Measurements from ENCODE around the gene RTN4IP1. TPM values are rescaled to one million over a fixed set of nuclear protein-coding genes. Genes with fewer than 3 reads are reported as not detected.

Gene RTN4IP1
- polyA plus RNA-seq, 1 of the 3 experiments (the other 2 are of a cell fraction) = 4.3 TPM

GRCh38 chr6:106637717-106638341 is 8.5 kb upstream of the RTN4IP1 start:
- Histone ChIP-seq H3K9me2 (no peaks in the 10 kb centered on the region), H3K9ac (no peak overlapping the region), H3K9me3 (no peaks in the 10 kb centered on the region), H3K4me2 (no peak overlapping the region), H4K20me1 (ENCODE audit: insufficient read depth) (no peaks in the 10 kb centered on the region), H3K27ac (ENCODE audit: low read depth in 2 of 2, low read length in 1 of 2) (no peak overlapping the region), H3K4me1 (ENCODE audit: control insufficient read depth in 1 of 2, insufficient read depth in 2 of 2, low read depth in 1 of 2, low read length in 1 of 2) (peaks cover 0 to 2% of the 10 kb centered on the region in 2 experiments; a peak in 1 of 4 replicates), H3K4me3 (ENCODE audit: low read depth in 2 of 2, low read length in 1 of 2) (no peak overlapping the region), H3K79me2 (ENCODE audit: insufficient read depth) (peaks cover 68% of the 10 kb centered on the region), H3K27me3 (ENCODE audit: insufficient read depth) (no peaks in the 10 kb centered on the region), H3F3A (replicated peaks; ENCODE audit: insufficient read depth) (no peaks in the 10 kb centered on the region), H2AFZ (ENCODE audit: low read depth) (no peak overlapping the region), H3K36me3 (replicated peaks in 1 of 2; ENCODE audit: control insufficient read depth in 1 of 2, insufficient read depth in 2 of 2, low read length in 1 of 2) (peaks cover 6 to 16% of the 10 kb centered on the region in 2 experiments)
- no peak for TF ChIP-seq FOXM1 (IDR thresholded peaks at IDR 0.05; ENCODE audit: low read depth)
- no peak for TF ChIP-seq FOXJ3 (CRISPR knock-in tag; IDR thresholded peaks at IDR 0.05)
- no peak for TF ChIP-seq IRF3 (IDR thresholded peaks at IDR 0.05; ENCODE audit: low read depth, low read length)
- no peak for TF ChIP-seq GABPA (IDR thresholded peaks at IDR 0.05; ENCODE audit: low read depth)
- TF ChIP-seq CTCF (IDR thresholded peaks at IDR 0.05) = no peak
- no peak for TF ChIP-seq JUND (IDR thresholded peaks at IDR 0.05)
- TF ChIP-seq PBX3 (IDR thresholded peaks at IDR 0.05) = no peak
- no peak for TF ChIP-seq REST (IDR thresholded peaks at IDR 0.05; ENCODE audit: low read depth, low read length)
- TF ChIP-seq MEF2A (IDR thresholded peaks at IDR 0.05; ENCODE audit: borderline replicate concordance, low read depth) = no peak
- no peak for TF ChIP-seq MAX (IDR thresholded peaks at IDR 0.05; ENCODE audit: low read depth)
- TF ChIP-seq TCF12 (IDR thresholded peaks at IDR 0.05) = no peak
- no peak for TF ChIP-seq RCOR1 (IDR thresholded peaks at IDR 0.05; ENCODE audit: low read length)
- TF ChIP-seq TAF1 (IDR thresholded peaks at IDR 0.05; ENCODE audit: borderline replicate concordance, low read depth, low read length) = no peak
- CTCF ChIA-PET = interaction anchor here (1.2 to 1.8 kb wide), 2 partner anchors 9 to 342 kb away, joined by 3 to 4 read pairs; no protein-coding TSS in a partner anchor
- POLR2A ChIA-PET = no interaction called here
- DNase-seq = no peak
- WGBS (ENCODE audit: low lambda C conversion rate) = 78% methylated on average over 6 of the region's 6 CpGs

Measured in SK-N-SH (cell line).